Keratinocyte (primary cell): Measurements from ENCODE around the gene OR7A17.

Experiments
- EZH2 ChIP-seq: IDR thresholded peaks from one replicate; pipeline ENCODE4 v1.6.1; 2012; ENCODE audit warnings: inconsistent platforms, mild to moderate bottlenecking, low read length, moderate library complexity
- TF ChIP-seq, protein P1 (sequence below), 3 experiments: IDR thresholded peaks in 1 of 3; conservative IDR thresholded peaks in 1 of 3; optimal IDR thresholded peaks in 1 of 3; 2 replicates in 2 of 3; 3 replicates in 1 of 3; pipeline versions ENCODE3 to v1.5.1; 2011; ENCODE audit warnings: low read length in 3 of 3, mild to moderate bottlenecking in 3 of 3, moderate library complexity in 2 of 3, control low read depth in 1 of 3, inconsistent platforms in 1 of 3; ENCODE audit not compliant: insufficient read depth in 2 of 3; ENCODE audit errors: extremely low read depth in 1 of 3

- TF ChIP-seq, protein P1, sequence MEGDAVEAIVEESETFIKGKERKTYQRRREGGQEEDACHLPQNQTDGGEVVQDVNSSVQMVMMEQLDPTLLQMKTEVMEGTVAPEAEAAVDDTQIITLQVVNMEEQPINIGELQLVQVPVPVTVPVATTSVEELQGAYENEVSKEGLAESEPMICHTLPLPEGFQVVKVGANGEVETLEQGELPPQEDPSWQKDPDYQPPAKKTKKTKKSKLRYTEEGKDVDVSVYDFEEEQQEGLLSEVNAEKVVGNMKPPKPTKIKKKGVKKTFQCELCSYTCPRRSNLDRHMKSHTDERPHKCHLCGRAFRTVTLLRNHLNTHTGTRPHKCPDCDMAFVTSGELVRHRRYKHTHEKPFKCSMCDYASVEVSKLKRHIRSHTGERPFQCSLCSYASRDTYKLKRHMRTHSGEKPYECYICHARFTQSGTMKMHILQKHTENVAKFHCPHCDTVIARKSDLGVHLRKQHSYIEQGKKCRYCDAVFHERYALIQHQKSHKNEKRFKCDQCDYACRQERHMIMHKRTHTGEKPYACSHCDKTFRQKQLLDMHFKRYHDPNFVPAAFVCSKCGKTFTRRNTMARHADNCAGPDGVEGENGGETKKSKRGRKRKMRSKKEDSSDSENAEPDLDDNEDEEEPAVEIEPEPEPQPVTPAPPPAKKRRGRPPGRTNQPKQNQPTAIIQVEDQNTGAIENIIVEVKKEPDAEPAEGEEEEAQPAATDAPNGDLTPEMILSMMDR (optimal IDR thresholded peaks at IDR 0.05 in 1 of 3, IDR thresholded peaks at IDR 0.05 in 1 of 3, conservative IDR thresholded peaks at IDR 0.05 in 1 of 3; ENCODE audit: extremely low read depth in 1 of 3, insufficient read depth in 2 of 3, low read length in 3 of 3) = no peak
- TF ChIP-seq EZH2 = no peak
Measured at GRCh38 chr19:14837391-14837790, 48.5 kb downstream of the OR7A17 start.
